Glutamatergic neuron (in vitro differentiated cells): ENCODE measurements around the gene HNRNPL. TPM values are rescaled to one million over a fixed set of nuclear protein-coding genes. Genes with fewer than 3 reads are reported as not detected.

Experiments
- DNase-seq: peaks from one replicate; pipeline ENCODE4 v3.0.0; 2022
- H3K27ac Mint-ChIP-seq: one replicate; pipeline ENCODE4 v1.8.0; 2020; ENCODE audit warnings: mild to moderate bottlenecking, mixed read lengths, inconsistent platforms; ENCODE audit not compliant: unreplicated experiment
- H3K27me3 Mint-ChIP-seq: one replicate; pipeline ENCODE4 v1.8.0; 2020; ENCODE audit warnings: mild to moderate bottlenecking, moderate library complexity, mixed read lengths, inconsistent platforms; ENCODE audit not compliant: unreplicated experiment
- H3K36me3 Mint-ChIP-seq: one replicate; pipeline ENCODE4 v1.8.0; 2020; ENCODE audit warnings: mild to moderate bottlenecking, mixed read lengths, inconsistent platforms; ENCODE audit not compliant: unreplicated experiment
- H3K4me1 Mint-ChIP-seq: one replicate; pipeline ENCODE4 v1.8.0; 2020; ENCODE audit warnings: mild to moderate bottlenecking, low read depth, mixed read lengths, inconsistent platforms; ENCODE audit not compliant: unreplicated experiment
- H3K4me3 Mint-ChIP-seq: one replicate; pipeline ENCODE4 v1.8.0; 2020; ENCODE audit warnings: mild to moderate bottlenecking, mixed read lengths, inconsistent platforms; ENCODE audit not compliant: unreplicated experiment
- H3K9me3 Mint-ChIP-seq: one replicate; pipeline ENCODE4 v1.8.0; 2020; ENCODE audit warnings: mild to moderate bottlenecking, moderate library complexity, mixed read lengths, inconsistent platforms; ENCODE audit not compliant: unreplicated experiment
- total RNA-seq: library from RNA; stranded (reverse); fragmentation: NEBNext Ultra II Directional; extraction: Animal tissue kit (Norgen Biotek cat#: 25700); gene quantifications from one replicate; pipeline ENCODE4 v1.2.1, GENCODE V29; 2021; ENCODE audit not compliant: unreplicated experiment
- TF ChIP-seq, protein P1 (sequence below): fragments of 200-600 bp; sonication (generic); IDR thresholded peaks from one replicate; pipeline ENCODE4 v1.5.0; 2021; ENCODE audit not compliant: partially characterized antibody, unreplicated experiment

The HNRNPL gene
- total RNA-seq, 1 donor from 2014 or later = 371 TPM

DNA sequence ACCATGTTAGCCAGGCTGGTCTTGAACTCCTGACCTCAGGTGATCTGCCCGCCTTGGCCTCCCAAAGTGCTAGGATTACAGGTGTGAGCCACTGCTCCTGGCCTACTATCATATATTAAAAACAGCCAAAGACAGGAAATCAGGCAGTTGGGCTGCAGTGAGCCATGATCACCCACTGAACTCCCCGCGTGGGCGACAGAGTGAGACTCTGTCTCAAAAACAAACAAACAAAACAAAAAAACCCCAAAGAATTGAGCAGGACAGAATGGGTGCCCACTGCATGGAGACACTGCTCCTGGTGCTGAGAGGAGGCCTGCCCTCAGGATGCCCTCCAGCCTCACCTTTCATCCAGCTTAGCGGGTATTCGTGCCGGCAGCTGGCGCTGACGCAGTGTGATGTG lies 33.5 kb upstream of the HNRNPL start:
- H3K27me3 Mint-ChIP-seq = no peaks in the 10 kb centered on the region

GRCh38 chr19:38880882-38881609 lies 31.3 kb upstream of the HNRNPL start:
- Mint-ChIP-seq H3K4me1 (peaks cover 18% of the 10 kb centered on the region), H3K36me3 (no peaks in the 10 kb centered on the region), H3K27ac (no peak overlapping the region), H3K9me3 (peaks cover 3% of the 10 kb centered on the region), H3K27me3 (no peaks in the 10 kb centered on the region), H3K4me3 (no peak overlapping the region)
- TF ChIP-seq, protein P1, sequence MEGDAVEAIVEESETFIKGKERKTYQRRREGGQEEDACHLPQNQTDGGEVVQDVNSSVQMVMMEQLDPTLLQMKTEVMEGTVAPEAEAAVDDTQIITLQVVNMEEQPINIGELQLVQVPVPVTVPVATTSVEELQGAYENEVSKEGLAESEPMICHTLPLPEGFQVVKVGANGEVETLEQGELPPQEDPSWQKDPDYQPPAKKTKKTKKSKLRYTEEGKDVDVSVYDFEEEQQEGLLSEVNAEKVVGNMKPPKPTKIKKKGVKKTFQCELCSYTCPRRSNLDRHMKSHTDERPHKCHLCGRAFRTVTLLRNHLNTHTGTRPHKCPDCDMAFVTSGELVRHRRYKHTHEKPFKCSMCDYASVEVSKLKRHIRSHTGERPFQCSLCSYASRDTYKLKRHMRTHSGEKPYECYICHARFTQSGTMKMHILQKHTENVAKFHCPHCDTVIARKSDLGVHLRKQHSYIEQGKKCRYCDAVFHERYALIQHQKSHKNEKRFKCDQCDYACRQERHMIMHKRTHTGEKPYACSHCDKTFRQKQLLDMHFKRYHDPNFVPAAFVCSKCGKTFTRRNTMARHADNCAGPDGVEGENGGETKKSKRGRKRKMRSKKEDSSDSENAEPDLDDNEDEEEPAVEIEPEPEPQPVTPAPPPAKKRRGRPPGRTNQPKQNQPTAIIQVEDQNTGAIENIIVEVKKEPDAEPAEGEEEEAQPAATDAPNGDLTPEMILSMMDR = no peak
- no peak for DNase-seq

More for the DNA sequence above, 33.5 kb upstream of the HNRNPL start:
- Mint-ChIP-seq H3K27ac (no peak overlapping the region), H3K4me1 (peaks cover 6% of the 10 kb centered on the region), H3K4me3 (no peak overlapping the region), H3K36me3 (no peaks in the 10 kb centered on the region), H3K9me3 (no peaks in the 10 kb centered on the region)
- TF ChIP-seq, protein P1 = no peak
- no peak for DNase-seq

DNA sequence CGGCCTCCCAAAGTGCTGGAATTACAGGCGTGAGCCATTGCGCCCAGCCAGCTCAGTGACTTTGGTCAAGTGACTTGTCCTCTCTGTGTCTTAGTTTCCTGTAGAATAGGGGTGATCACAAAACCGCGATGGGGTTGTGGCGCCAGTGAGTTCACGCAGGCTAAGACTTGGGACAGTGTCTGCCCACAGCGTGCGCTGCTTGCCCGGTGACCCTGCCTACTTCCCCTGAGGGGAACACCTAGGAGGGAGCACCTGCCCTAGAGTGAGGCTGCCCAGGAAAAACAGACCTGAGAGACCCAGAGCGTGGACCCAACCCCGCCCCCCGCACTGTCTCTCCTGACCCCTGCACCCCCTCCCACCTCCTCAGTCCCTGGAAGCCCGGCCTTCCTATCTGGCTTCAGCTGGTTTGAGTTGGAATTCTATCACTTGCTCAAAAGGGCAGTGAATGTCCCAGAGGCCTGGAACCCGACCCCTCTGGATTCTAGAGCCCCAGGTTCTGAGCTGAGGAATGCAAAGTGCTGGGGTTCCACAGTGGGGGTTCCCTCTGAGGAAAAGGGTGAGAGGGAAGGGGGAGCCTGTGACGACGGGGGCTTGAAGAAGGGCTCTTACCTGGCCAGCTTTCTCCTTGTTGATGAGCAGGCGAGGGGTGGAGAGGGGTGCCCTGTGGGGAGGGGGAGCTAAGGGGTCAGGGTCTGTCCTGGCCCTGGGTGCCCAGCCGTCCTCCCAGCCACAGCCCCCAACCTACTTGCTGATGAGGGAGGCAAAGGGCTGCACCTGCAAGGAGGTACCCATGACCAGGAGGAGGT lies 30.5 kb upstream of the HNRNPL start:
- no peak for DNase-seq
- H3K4me1 Mint-ChIP-seq = peaks cover 18% of the 10 kb centered on the region
- no peaks in the 10 kb centered on the region for H3K36me3 Mint-ChIP-seq
- H3K9me3 Mint-ChIP-seq = peaks cover 3% of the 10 kb centered on the region
- no peak overlapping the region for H3K27ac Mint-ChIP-seq
- TF ChIP-seq, protein P1 = no peak
- H3K27me3 Mint-ChIP-seq = no peaks in the 10 kb centered on the region
- no peak overlapping the region for H3K4me3 Mint-ChIP-seq

GRCh38 chr19:38879400-38879751 lies 29.6 kb upstream of the HNRNPL start:
- TF ChIP-seq, protein P1 = no peak
- peaks cover 3% of the 10 kb centered on the region for H3K9me3 Mint-ChIP-seq
- H3K4me3 Mint-ChIP-seq = no peak overlapping the region
- H3K4me1 Mint-ChIP-seq = peaks cover 18% of the 10 kb centered on the region
- H3K27me3 Mint-ChIP-seq = no peaks in the 10 kb centered on the region
- no peak overlapping the region for H3K27ac Mint-ChIP-seq
- H3K36me3 Mint-ChIP-seq = no peaks in the 10 kb centered on the region
- DNase-seq = no peak
